Calu3 (cell line): ENCODE results near the gene COPG1. TPM values are rescaled to one million over a fixed set of nuclear protein-coding genes. Genes with fewer than 3 reads are reported as not detected.
"Not testable (repeated sequence)": the region's sequence is repeated elsewhere in the genome, so short reads cannot be mapped to it uniquely, and the experiment has no call there.

Source experiments
- BruUV-seq: library from RNA; stranded (reverse); fragments of 400-500 nt; replicated peaks from 2 replicates; lab custom pipeline; 2021; lab: Mats Ljungman, UMichigan
- CTCF ChIA-PET: fragments of 300-600 bp; sonication (Branson Sonifier 250); formaldehyde crosslinking; loops from one replicate; lab custom pipeline; 2022; ENCODE audit warnings: antibody characterized with exemption; lab: Charles Lee
- DNase-seq: peaks from one replicate; pipeline ENCODE4 v3.0.0; 2022
- H3K27ac Mint-ChIP-seq: one replicate; pipeline ENCODE4 v1.8.0; 2022; ENCODE audit warnings: mixed read lengths; ENCODE audit not compliant: unreplicated experiment
- H3K27me3 Mint-ChIP-seq: one replicate; pipeline ENCODE4 v1.8.0; 2022; ENCODE audit warnings: mixed read lengths; ENCODE audit not compliant: unreplicated experiment
- H3K36me3 Mint-ChIP-seq: one replicate; pipeline ENCODE4 v1.8.0; 2022; ENCODE audit warnings: mild to moderate bottlenecking, moderate library complexity, mixed read lengths; ENCODE audit not compliant: insufficient read depth, unreplicated experiment
- H3K4me1 Mint-ChIP-seq: one replicate; pipeline ENCODE4 v1.8.0; 2022; ENCODE audit warnings: mild to moderate bottlenecking, low read depth, mixed read lengths; ENCODE audit not compliant: unreplicated experiment
- H3K4me3 Mint-ChIP-seq: one replicate; pipeline ENCODE4 v1.8.0; 2022; ENCODE audit warnings: mild to moderate bottlenecking, low read depth, moderate library complexity, mixed read lengths; ENCODE audit not compliant: unreplicated experiment
- H3K9me3 Mint-ChIP-seq: one replicate; pipeline ENCODE4 v1.8.0; 2022; ENCODE audit warnings: low read depth, mixed read lengths; ENCODE audit not compliant: unreplicated experiment
- intact Hi-C: fragments of 100-400 bp; cut with micrococcal nuclease; formaldehyde crosslinking; loops from one replicate; pipeline ENCODE4 v1.10.0; 2022; ENCODE audit not compliant: unreplicated experiment
- total RNA-seq: library from RNA; stranded (reverse); gene quantifications from 2 replicates; pipeline ENCODE4 v1.2.3, GENCODE V29; 2022
- TF ChIP-seq, protein P1 (sequence below): fragments of 200-600 bp; IDR thresholded peaks from one replicate; pipeline ENCODE4 v1.8.0; 2022; ENCODE audit warnings: antibody characterized with exemption; ENCODE audit not compliant: unreplicated experiment

The COPG1 gene
- total RNA-seq, 1 experiment from 2014 or later = 295 TPM

DNA sequence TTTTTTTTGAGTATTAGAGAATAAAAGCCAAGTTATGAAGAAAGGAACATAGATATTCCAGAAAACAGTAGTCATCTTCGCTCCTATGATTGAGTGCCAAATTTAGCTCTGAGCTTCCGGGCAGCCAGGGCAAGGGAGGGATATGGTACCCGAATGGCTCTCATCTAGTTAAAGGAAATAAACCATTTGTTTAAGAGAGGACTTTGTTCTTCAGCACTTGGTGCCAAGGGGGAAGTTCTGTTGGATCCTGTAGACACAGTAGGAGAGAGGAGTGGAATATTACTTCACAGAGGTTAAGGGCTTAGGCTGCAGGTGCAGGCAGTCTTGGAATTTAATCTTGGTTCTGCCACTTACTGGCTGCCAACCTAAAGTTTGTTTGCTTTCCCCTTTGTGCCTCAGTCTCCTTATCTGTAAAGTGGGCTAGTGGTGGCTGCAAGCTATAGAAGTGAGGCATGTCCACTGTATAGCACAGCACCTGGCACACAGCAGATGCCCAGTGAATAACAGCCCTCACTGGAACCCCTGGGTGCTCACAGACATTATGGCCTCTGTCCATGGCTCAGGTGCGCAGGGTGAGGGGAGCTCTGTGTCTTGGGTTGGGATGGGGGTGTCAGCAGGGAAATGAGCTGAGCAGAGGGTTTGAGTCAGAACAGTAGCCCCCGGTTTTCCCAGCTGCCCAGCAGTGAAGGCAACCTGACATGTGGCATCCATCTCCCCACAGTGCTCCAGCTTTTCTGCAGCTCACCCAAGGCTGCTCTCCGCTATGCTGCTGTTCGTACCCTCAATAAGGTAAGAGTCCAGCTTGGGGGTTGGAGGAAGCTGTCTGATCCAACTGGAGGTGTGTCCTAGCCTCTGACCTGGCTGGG lies 10.4 kb downstream of the COPG1 start:
- H3K9me3 Mint-ChIP-seq = no peaks in the 10 kb centered on the region
- no peaks in the 10 kb centered on the region for H3K4me1 Mint-ChIP-seq
- BruUV-seq = no TSS peak
- no peak overlapping the region for H3K27ac Mint-ChIP-seq
- H3K27me3 Mint-ChIP-seq = no peaks in the 10 kb centered on the region
- TF ChIP-seq, protein P1, sequence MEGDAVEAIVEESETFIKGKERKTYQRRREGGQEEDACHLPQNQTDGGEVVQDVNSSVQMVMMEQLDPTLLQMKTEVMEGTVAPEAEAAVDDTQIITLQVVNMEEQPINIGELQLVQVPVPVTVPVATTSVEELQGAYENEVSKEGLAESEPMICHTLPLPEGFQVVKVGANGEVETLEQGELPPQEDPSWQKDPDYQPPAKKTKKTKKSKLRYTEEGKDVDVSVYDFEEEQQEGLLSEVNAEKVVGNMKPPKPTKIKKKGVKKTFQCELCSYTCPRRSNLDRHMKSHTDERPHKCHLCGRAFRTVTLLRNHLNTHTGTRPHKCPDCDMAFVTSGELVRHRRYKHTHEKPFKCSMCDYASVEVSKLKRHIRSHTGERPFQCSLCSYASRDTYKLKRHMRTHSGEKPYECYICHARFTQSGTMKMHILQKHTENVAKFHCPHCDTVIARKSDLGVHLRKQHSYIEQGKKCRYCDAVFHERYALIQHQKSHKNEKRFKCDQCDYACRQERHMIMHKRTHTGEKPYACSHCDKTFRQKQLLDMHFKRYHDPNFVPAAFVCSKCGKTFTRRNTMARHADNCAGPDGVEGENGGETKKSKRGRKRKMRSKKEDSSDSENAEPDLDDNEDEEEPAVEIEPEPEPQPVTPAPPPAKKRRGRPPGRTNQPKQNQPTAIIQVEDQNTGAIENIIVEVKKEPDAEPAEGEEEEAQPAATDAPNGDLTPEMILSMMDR = no peak
- DNase-seq = no peak
- CTCF ChIA-PET = interaction anchor here (0.6 kb wide), 1 partner anchor 82 kb away, joined by 8 read pairs; no protein-coding TSS in a partner anchor
- H3K36me3 Mint-ChIP-seq = peaks cover 77% of the 10 kb centered on the region
- intact Hi-C loops = no loop called here
- H3K4me3 Mint-ChIP-seq = no peak overlapping the region

DNA sequence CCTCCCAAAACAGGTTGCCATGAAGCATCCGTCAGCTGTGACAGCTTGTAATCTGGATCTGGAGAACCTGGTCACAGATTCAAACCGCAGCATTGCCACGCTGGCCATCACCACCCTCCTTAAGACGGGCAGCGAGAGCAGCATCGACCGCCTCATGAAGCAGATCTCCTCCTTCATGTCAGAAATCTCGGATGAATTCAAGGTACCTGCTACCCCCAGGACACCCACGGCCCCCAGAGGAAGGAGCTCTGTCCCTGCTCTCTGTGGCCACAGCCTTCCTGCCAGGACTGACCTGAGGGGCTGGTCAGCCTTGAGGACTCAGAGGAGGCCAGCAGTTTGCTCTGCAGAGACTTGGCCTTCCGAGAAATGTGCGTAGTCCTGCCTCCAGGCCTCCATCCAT lies 11.2 kb downstream of the COPG1 start:
- Mint-ChIP-seq H3K4me3 (no peak overlapping the region), H3K9me3 (no peaks in the 10 kb centered on the region), H3K36me3 (peaks cover 77% of the 10 kb centered on the region), H3K4me1 (no peaks in the 10 kb centered on the region), H3K27me3 (no peaks in the 10 kb centered on the region), H3K27ac (no peak overlapping the region)
- DNase-seq = no peak
- CTCF ChIA-PET = no interaction called here
- intact Hi-C loops = no loop called here
- TF ChIP-seq, protein P1 = no peak
- no TSS peak for BruUV-seq

DNA sequence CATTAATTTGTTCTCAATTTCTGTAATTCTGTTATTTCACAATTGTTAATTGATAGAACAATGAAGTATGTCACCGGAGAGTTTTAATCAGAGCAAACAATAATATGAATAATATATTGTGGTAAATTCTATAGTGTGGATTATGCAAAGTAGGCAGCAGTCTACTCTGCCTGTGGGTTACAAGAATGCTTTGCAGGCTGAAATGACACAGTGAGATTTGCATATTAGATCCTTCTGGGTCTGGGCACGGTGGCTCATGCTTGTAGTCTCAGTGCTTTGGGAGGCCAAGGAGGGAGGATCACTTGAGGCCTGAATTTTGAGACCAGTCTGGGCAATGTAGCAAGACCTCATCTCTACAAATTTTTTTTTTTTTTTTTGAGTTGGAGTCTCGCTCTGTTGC lies 12.5 kb downstream of the COPG1 start:
- DNase-seq = no peak
- BruUV-seq = no TSS peak
- no peaks in the 10 kb centered on the region for H3K27me3 Mint-ChIP-seq
- H3K9me3 Mint-ChIP-seq = no peaks in the 10 kb centered on the region
- CTCF ChIA-PET = no interaction called here
- H3K36me3 Mint-ChIP-seq = peaks cover 83% of the 10 kb centered on the region
- no peak overlapping the region for H3K27ac Mint-ChIP-seq
- TF ChIP-seq, protein P1 = no peak
- no peaks in the 10 kb centered on the region for H3K4me1 Mint-ChIP-seq
- intact Hi-C loops = no loop called here
- no peak overlapping the region for H3K4me3 Mint-ChIP-seq

DNA sequence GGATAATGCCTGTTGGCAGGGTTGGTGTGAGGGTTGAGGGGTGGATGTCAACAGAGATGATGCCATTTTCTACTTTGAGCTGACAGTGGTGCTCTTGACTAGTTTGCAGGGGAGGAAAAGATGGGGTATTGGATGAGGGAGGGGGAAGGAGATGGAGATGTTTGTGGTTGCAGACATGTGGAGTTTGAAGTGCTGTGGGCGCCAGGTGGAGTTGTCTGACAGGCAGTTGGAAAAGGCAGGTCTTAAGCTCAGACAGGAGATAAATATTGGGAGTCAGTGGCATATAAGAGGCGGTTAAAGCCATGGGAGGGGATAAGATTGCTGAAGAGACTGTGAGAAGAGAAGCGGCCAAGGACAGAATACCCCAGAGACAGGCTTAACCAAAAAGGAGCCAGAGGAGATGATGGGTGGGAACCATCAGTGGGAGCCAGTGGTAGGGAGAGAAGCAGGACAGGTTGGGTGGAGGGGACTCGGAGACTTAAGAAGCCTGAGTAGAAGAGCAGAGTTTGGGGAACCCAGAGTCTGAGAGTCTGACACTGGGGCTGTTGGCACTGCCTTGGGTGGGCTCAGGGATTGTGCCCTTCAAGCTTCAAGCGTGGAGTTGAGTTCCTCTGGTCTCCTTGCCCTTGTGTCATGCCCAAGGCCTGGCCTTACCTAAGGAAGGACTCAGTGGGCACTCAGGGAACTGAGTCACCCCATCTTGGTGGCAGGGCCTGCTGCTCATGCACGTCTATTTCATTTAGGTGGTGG lies 13.9 kb downstream of the COPG1 start:
- Mint-ChIP-seq H3K9me3 (no peaks in the 10 kb centered on the region), H3K4me1 (no peaks in the 10 kb centered on the region), H3K4me3 (no peak overlapping the region), H3K27me3 (no peaks in the 10 kb centered on the region), H3K36me3 (peaks cover 89% of the 10 kb centered on the region), H3K27ac (no peak overlapping the region)
- intact Hi-C loops = no loop called here
- TF ChIP-seq, protein P1 = no peak
- BruUV-seq = no TSS peak
- CTCF ChIA-PET = no interaction called here
- no peak for DNase-seq

DNA sequence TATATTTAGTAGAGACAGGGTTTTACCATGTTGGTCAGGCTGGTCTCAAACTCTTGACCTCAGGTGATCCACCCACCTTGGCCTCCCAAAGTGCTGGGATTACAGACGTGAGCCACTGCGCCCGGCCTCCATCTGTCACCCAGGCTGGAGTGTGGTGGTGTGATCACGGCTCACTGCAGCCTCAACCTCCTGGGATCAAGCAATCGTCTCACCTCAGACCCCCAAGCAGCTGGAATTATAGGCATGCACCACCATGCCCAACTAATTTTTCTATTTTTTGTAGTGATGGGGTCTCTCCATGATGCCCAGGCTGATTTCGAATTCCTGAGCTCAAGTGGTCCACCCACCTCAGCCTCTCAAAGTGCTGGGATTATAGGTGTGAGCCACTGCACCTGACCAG lies 15.6 kb downstream of the COPG1 start:
- peaks cover 92% of the 10 kb centered on the region for H3K36me3 Mint-ChIP-seq
- H3K27ac Mint-ChIP-seq, BruUV-seq, intact Hi-C loops, H3K4me3 Mint-ChIP-seq, H3K4me1 Mint-ChIP-seq, CTCF ChIA-PET, DNase-seq, H3K27me3 Mint-ChIP-seq, H3K9me3 Mint-ChIP-seq: not testable (repeated sequence)
